ENCODE measurements around the gene CCDC107. TPM values are rescaled to one million over a fixed set of nuclear protein-coding genes. Genes with fewer than 3 reads are reported as not detected.

The CCDC107 gene
- total RNA-seq, 2 donors from 2014 or later = 27.7 to 35.2 TPM

Other genes with a start within 250 kb of the CCDC107 start
- under 1 TPM; 0.18 to 0.75 TPM for gene RUSC2, start 168.2 kb upstream of the CCDC107 start, total RNA-seq
- 10 to 100 TPM; 31.7 to 31.9 TPM for gene TESK1, start 53.0 kb upstream of the CCDC107 start, total RNA-seq
- 1 to 10 TPM; 3.5 to 8.1 TPM for gene CD72, start 39.9 kb upstream of the CCDC107 start, total RNA-seq
- 10 to 100 TPM; 33.9 to 48.9 TPM for gene SIT1, start 7.4 kb upstream of the CCDC107 start, total RNA-seq
- over 10,000 TPM in 1 of 2 donors, 1,000 to 10,000 TPM in 1; 7,466 to 10,512 TPM for gene RMRP, start 273 bp upstream of the CCDC107 start, total RNA-seq
- 1 to 10 TPM; 1.6 to 3.1 TPM for gene ARHGEF39, start 6.9 kb downstream of the CCDC107 start, total RNA-seq
- not detected for gene CA9, start 15.6 kb downstream of the CCDC107 start, total RNA-seq
- 10 to 100 TPM; 29.2 to 33.9 TPM for gene TPM2, start 31.6 kb downstream of the CCDC107 start, total RNA-seq
- gene TLN1, start 73.9 kb downstream of the CCDC107 start, total RNA-seq = 100 to 1,000 TPM; 259 to 617 TPM
- 10 to 100 TPM; 16.0 to 16.5 TPM for gene CREB3, start 74.4 kb downstream of the CCDC107 start, total RNA-seq
- 10 to 100 TPM; 28.6 to 28.7 TPM for gene GBA2, start 90.9 kb downstream of the CCDC107 start, total RNA-seq
- 10 to 100 TPM; 25.5 to 26.5 TPM for gene RGP1, start 91.0 kb downstream of the CCDC107 start, total RNA-seq
- not detected for gene MSMP, start 96.0 kb downstream of the CCDC107 start, total RNA-seq
- 1 to 10 TPM; 3.8 to 4.0 TPM for gene NPR2, start 133.3 kb downstream of the CCDC107 start, total RNA-seq
- under 1 TPM; 0.81 to 0.97 TPM for gene SPAG8, start 154.0 kb downstream of the CCDC107 start, total RNA-seq
- 10 to 100 TPM; 15.0 to 20.5 TPM for gene HINT2, start 156.8 kb downstream of the CCDC107 start, total RNA-seq
- not detected for gene FAM221B, start 170.4 kb downstream of the CCDC107 start, total RNA-seq
- gene TMEM8B, start 170.9 kb downstream of the CCDC107 start, total RNA-seq = 1 to 10 TPM; 4.5 to 7.1 TPM
- gene OR13J1, start 212.1 kb downstream of the CCDC107 start, total RNA-seq = not detected
- not detected for gene HRCT1, start 247.9 kb downstream of the CCDC107 start, total RNA-seq

All from T-helper 17 cell (primary cell).